GM23248 (cell line): ENCODE data around the gene MRGPRD.

Experiments used
- EZH2 ChIP-seq: fragments of 200-600 bp; sonication (generic); IDR thresholded peaks from 2 replicates; pipeline ENCODE4 v1.6.1; 2018; ENCODE audit warnings: antibody characterized with exemption, mild to moderate bottlenecking; ENCODE audit not compliant: insufficient read depth, poor library complexity, severe bottlenecking
- EZH2phosphoT487 ChIP-seq: fragments of 200-600 bp; sonication (generic); IDR thresholded peaks from 2 replicates; pipeline ENCODE4 v1.6.1; 2018; ENCODE audit warnings: antibody characterized with exemption, moderate library complexity, mild to moderate bottlenecking, low read depth; ENCODE audit not compliant: insufficient read depth

DNA sequence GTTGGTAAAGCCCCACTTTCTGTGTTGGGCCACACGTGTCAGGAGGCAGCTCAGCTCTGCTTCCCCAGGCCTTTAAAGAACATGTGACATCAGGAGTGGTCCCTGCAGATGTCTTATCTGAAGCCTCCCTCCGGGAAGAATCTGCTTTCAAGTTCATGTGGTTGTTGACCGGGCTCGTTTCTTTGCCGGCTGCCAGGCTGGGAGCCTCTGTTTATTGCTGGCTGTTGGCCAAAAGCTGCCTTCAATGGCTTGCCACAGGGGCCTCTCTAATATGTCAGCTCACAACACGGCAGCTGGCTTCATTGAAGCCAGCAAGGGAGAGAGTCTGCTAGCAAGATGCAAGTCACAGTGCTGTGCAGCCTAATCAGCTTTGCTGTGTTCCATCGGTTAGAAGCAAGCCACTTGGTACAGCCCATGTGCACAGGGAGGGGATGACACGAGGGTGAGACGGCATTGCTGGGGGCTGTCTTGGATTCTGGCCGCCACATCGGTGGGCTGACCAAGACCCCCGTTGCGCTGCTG is 17.7 kb upstream of the MRGPRD start:
- no peak for TF ChIP-seq EZH2
- no peak for TF ChIP-seq EZH2phosphoT487
